Activated naive CD4-positive, alpha-beta T cell treated with anti-CD3 and anti-CD28 coated beads, Interleukin-2, amount 50 U/mL, for 24 hours (primary cell): ENCODE results near the gene TOR1B.
"Not testable (repeated sequence)": the region's sequence is repeated elsewhere in the genome, so short reads cannot be mapped to it uniquely, and the experiment has no call there.

ENCODE experiments used
- H3K27ac Mint-ChIP-seq: one replicate; pipeline ENCODE4 v1.8.0; 2021; ENCODE audit warnings: mild to moderate bottlenecking, mixed read lengths
- H3K27me3 Mint-ChIP-seq: one replicate; pipeline ENCODE4 v1.8.0; 2021; ENCODE audit warnings: mixed read lengths
- H3K36me3 Mint-ChIP-seq: one replicate; pipeline ENCODE4 v1.8.0; 2021; ENCODE audit warnings: mixed read lengths
- H3K4me1 Mint-ChIP-seq: one replicate; pipeline ENCODE4 v1.8.0; 2021; ENCODE audit warnings: mixed read lengths
- H3K4me3 Mint-ChIP-seq: one replicate; pipeline ENCODE4 v1.8.0; 2021; ENCODE audit warnings: mild to moderate bottlenecking, mixed read lengths
- H3K9me3 Mint-ChIP-seq: one replicate; pipeline ENCODE4 v1.8.0; 2021; ENCODE audit warnings: mixed read lengths

The TOR1B gene

DNA sequence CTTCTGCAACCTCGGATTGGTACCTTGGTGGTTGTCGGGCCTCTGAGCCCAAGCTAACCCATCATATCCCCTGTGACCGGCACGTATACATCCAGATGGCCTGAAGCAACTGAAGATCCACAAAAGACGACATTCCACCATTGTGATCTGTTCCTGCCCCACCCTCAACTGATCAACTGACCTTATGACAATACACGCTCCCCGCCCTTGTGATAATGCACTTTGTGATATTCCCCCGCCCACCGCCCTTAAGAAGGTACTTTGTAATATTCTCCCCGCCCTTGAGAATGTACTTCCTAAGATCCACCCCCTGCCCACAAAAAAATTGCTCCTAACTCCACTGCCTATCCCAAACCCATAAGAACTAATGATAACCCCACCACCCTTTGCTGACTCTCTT, 16.5 kb upstream of the TOR1B start:
- peaks cover 10% of the 10 kb centered on the region for H3K4me1 Mint-ChIP-seq

DNA sequence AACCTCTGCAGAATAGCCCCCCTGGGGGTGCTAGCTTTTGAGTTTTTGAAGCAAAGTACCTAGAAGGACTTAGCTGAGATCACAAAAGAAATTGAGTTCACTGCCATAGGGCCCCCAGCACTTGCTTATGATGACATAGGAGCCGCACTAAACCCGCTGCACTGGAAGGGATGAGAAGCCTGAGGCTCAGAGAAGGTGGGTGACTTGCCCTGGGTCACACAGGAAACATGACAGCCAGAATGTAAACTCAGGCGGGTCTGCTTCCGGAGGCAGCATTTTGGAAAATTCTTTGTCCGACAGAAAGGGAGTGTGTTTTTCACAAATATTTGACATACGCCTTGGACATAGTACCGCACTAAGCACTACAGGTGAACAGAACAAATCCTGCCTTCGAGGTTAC, 8.4 kb upstream of the TOR1B start:
- Mint-ChIP-seq H3K27me3 (no peaks in the 10 kb centered on the region), H3K4me1 (peaks cover 5% of the 10 kb centered on the region), H3K4me3 (no peak overlapping the region), H3K27ac (no peak overlapping the region), H3K36me3 (no peaks in the 10 kb centered on the region), H3K9me3 (no peaks in the 10 kb centered on the region)

More for the DNA sequence above, 16.5 kb upstream of the TOR1B start:
- no peak overlapping the region for H3K27ac Mint-ChIP-seq
- H3K27me3 Mint-ChIP-seq = no peaks in the 10 kb centered on the region
- H3K9me3 Mint-ChIP-seq = no peaks in the 10 kb centered on the region
- no peaks in the 10 kb centered on the region for H3K36me3 Mint-ChIP-seq
- H3K4me3 Mint-ChIP-seq = no peak overlapping the region

DNA sequence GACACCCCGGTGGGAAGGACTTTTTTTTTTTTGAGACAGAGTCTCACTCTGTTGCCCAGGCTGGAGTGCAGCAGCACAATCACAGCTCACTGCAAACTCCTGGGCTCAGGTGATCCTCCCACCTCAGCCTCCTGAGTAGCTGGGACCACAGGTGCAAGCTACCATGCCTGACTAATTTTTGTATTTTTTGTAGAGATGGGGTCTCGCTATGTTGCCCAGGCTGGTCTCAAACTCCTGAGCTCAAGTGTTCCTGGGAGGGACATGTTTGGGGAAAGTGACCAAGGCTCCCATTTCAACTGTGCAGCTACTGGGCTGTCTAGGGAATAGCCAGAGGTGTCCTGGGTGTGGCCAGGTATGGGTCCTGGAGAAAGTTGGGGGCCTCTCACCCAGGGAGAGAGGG, 7.0 kb upstream of the TOR1B start:
- H3K27ac Mint-ChIP-seq, H3K36me3 Mint-ChIP-seq, H3K4me3 Mint-ChIP-seq, H3K27me3 Mint-ChIP-seq, H3K4me1 Mint-ChIP-seq, H3K9me3 Mint-ChIP-seq: not testable (repeated sequence)

DNA sequence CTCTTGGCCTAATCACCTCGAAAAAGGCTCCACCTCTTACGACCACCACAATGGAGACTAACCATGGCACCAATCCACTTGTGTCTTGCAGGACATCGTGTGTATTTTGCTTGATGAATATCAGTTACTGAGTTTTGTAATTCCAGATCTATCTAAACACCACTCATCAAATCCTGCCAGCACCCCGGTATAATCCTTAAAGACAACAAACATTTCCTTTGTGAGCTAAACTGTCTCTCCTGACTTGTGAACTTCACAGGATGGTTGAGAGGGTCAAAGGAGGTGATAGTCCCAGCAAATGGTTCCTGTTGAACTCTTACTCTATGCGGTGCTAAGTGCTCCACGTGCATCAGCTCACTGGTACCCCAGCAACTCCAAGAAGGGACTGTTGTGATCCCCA, 4.0 kb upstream of the TOR1B start:
- H3K36me3 Mint-ChIP-seq = no peaks in the 10 kb centered on the region
- no peaks in the 10 kb centered on the region for H3K27me3 Mint-ChIP-seq
- H3K9me3 Mint-ChIP-seq = no peaks in the 10 kb centered on the region
- H3K27ac Mint-ChIP-seq = no peak overlapping the region
- H3K4me3 Mint-ChIP-seq = no peak overlapping the region
- H3K4me1 Mint-ChIP-seq = peaks cover 2% of the 10 kb centered on the region

DNA sequence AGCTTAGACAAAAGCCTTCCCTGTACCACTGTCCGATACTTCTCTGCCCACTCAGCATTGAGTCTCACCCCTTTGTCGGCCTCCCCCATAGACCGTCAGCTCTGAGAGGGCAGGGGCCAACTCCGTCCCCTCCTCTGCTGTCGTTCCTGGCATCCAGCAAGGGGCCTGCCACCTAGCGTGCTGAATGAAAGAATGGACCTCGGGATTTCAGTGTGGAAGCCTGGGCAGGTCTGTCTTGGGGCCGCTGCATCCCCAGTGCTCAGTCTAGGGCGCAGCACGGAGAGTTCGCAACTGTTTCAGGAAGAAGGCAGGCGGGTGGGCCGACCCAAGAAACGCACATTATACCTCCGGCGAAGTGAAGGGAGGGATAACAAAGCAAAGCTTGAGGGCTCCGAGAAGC, 1.5 kb upstream of the TOR1B start:
- peaks cover 9% of the 10 kb centered on the region for H3K36me3 Mint-ChIP-seq
- no peaks in the 10 kb centered on the region for H3K9me3 Mint-ChIP-seq
- no peaks in the 10 kb centered on the region for H3K27me3 Mint-ChIP-seq
- H3K27ac Mint-ChIP-seq = peak overlapping the region; percentile 73
- H3K4me1 Mint-ChIP-seq = peaks cover 19% of the 10 kb centered on the region
- H3K4me3 Mint-ChIP-seq = peak overlapping the region; percentile 68

DNA sequence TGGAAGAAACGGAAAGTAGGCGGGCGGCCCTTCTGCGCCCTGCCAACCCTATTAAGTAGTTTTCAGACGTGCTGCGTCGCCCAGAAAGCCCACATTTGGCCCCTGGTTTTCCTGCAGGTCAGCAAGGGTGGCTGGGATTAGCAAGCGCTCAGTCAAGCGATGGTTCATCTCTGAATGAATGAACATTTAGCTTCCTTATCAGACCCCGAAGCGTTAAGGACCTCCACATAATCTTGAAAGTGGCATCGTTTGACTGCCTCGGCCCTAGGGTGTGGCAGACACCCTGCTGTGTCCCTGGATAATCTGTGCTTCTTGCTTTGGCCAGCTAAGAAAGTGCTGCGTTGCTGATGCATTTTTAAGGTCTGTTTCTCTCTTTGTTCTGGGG, 684 bp downstream of the TOR1B start:
- H3K27ac Mint-ChIP-seq = peak overlapping the region; percentile 47
- no peaks in the 10 kb centered on the region for H3K9me3 Mint-ChIP-seq
- peaks cover 27% of the 10 kb centered on the region for H3K4me1 Mint-ChIP-seq
- peak overlapping the region; percentile 92 for H3K4me3 Mint-ChIP-seq
- H3K27me3 Mint-ChIP-seq = no peaks in the 10 kb centered on the region
- H3K36me3 Mint-ChIP-seq = peaks cover 14% of the 10 kb centered on the region

DNA sequence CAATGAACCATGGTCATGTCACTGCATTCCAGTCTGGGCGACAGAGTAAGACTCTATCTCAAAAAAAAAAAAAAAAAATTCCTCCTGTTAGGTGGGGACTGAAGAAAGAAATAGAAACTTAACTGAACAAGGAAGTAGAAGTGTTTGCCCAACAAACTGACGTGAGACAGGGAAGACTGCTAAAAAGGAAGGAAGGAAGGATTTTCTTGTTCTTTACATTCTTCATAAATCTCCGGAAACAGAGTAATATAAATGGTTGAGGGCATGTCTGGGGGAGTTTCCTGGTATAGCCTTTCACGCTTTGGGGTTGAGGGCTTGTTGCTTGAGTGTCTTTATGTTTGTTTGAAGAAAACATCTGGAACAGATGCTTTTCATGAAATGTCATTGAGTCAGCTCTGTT, 3.1 kb downstream of the TOR1B start:
- no peaks in the 10 kb centered on the region for H3K9me3 Mint-ChIP-seq
- no peaks in the 10 kb centered on the region for H3K27me3 Mint-ChIP-seq
- H3K4me1 Mint-ChIP-seq = peaks cover 27% of the 10 kb centered on the region
- H3K4me3 Mint-ChIP-seq = peak overlapping the region; percentile 57
- peak overlapping the region; percentile 69 for H3K27ac Mint-ChIP-seq
- peaks cover 18% of the 10 kb centered on the region for H3K36me3 Mint-ChIP-seq

DNA sequence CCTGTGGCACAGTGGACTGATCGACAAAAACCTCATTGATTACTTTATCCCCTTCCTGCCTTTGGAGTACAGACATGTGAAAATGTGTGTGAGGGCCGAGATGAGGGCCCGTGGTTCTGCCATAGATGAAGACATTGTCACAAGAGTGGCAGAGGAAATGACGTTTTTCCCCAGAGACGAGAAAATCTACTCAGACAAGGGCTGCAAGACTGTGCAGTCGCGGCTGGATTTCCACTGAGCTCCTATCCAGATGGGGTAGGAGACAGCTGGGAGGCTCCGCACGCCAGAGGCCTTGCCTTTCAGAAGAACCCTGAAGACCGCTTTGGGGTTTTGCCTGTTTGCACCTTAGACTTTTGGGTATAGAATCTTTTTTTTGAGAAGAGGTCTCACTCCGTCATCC, 6.4 kb downstream of the TOR1B start:
- Mint-ChIP-seq H3K4me3 (no peak overlapping the region), H3K36me3 (peaks cover 21% of the 10 kb centered on the region), H3K4me1 (peaks cover 26% of the 10 kb centered on the region), H3K27me3 (no peaks in the 10 kb centered on the region), H3K9me3 (no peaks in the 10 kb centered on the region), H3K27ac (no peak overlapping the region)

DNA sequence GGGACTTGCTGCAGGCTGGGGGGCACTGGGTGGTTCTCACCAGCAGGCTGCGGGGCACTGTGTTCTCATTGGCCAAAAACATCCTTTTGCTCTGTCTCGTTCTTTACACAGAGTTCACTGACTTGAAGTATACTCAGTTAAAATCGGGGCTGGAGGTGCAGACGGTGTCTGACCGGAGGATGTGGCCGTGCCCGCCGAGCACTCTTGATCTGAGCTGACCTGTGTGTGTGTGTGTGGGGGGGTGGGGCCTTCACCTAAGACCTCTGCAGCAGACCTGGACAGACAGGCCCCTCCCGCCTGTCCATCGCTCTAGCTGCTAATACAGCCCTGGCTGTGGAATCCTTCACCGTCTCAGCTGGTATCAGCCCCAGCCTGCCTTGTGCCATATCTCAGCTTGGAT, 7.1 kb downstream of the TOR1B start:
- no peaks in the 10 kb centered on the region for H3K9me3 Mint-ChIP-seq

DNA sequence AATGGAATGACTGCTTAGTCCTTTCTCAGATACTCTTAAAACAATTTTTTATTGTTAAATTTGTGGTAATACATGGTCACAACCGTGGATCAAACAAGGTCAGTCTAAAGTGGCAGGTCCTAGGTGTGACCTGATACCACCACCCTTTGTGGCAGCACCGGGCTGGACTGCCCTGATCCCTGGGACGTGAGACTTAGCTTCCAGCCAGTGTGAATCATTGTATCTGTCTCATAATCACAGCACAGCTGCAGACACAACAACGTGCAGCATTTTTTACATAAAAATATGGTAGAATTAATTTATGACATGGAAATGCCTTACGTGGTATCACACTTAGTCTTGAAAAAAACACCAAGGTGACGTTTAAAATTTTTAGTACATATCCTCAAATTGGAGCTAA, 7.8 kb downstream of the TOR1B start:
- Mint-ChIP-seq H3K9me3 (no peaks in the 10 kb centered on the region), H3K27ac (no peak overlapping the region), H3K4me3 (no peak overlapping the region), H3K36me3 (peaks cover 21% of the 10 kb centered on the region), H3K27me3 (no peaks in the 10 kb centered on the region), H3K4me1 (peaks cover 23% of the 10 kb centered on the region)

More for the DNA sequence above, 7.1 kb downstream of the TOR1B start:
- Mint-ChIP-seq H3K27me3 (no peaks in the 10 kb centered on the region), H3K4me3 (no peak overlapping the region), H3K4me1 (peaks cover 23% of the 10 kb centered on the region), H3K36me3 (peaks cover 21% of the 10 kb centered on the region), H3K27ac (no peak overlapping the region)

DNA sequence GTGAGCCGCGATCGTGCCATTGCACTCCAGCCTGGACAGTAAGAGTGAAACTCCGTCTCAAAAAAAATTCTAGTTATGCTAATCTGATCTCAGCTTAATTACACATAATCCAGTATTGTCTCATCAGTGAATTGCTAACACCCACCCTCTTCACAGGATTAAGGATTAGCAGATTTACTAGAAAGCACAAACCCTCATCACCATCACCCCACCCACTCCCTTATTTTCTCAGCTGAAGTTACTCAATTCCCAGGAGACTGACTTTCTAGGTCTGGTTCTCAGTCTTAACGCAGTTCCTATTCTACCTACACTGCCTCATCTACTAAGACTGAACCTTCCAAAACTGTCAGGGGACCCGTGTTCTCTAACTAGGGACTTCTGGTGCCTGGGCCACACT, 9.0 kb downstream of the TOR1B start:
- Mint-ChIP-seq H3K27me3 (no peaks in the 10 kb centered on the region), H3K27ac (peak overlapping the region; percentile 51), H3K36me3 (peaks cover 15% of the 10 kb centered on the region), H3K4me3 (no peak overlapping the region), H3K9me3 (no peaks in the 10 kb centered on the region), H3K4me1 (peaks cover 18% of the 10 kb centered on the region)

DNA sequence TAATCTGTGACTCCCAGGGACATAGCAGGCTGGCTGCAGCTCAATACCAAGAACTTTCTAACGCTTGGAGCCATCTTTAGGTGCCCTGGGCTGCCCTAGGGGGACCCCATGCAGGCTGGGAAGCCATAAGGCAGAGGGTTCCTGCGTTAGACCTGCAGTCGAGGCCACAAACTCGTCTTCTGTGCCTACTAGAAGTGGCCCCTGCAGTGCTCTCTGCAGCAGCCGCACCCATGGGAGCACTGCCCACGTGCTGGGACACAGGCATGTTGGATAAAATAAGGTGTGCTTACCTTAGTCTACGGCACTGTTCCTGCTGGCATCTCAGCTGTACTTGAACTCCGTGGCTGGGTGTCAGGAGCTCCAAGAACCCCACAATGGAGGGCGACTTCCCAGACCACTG, 9.4 kb downstream of the TOR1B start:
- H3K4me1 Mint-ChIP-seq = peaks cover 14% of the 10 kb centered on the region
- peaks cover 13% of the 10 kb centered on the region for H3K36me3 Mint-ChIP-seq
- H3K27me3 Mint-ChIP-seq = no peaks in the 10 kb centered on the region
- H3K27ac Mint-ChIP-seq = no peak overlapping the region
- no peaks in the 10 kb centered on the region for H3K9me3 Mint-ChIP-seq
- no peak overlapping the region for H3K4me3 Mint-ChIP-seq

DNA sequence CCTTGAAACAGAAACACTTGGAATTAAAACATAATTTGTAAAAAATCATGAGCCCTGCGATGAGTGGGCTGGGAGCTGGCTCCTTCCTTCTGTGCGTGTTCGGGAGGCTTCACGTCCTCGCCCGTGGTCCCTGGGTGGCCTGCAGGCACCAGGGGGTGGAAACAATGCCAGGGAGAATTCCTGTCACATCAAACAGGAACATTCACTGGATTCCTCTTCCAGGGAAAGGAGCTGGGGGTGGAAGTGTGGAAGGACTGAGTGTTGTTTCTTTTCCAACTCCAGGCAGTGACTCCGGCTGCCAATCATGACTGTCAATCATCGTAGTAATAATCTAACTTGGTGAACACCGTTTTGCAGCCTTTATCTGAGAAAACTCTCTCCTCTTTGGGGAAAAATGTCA, 10.7 kb downstream of the TOR1B start:
- Mint-ChIP-seq H3K9me3 (no peaks in the 10 kb centered on the region), H3K27me3 (no peaks in the 10 kb centered on the region), H3K27ac (no peak overlapping the region), H3K36me3 (peaks cover 13% of the 10 kb centered on the region), H3K4me1 (peaks cover 14% of the 10 kb centered on the region), H3K4me3 (no peak overlapping the region)

DNA sequence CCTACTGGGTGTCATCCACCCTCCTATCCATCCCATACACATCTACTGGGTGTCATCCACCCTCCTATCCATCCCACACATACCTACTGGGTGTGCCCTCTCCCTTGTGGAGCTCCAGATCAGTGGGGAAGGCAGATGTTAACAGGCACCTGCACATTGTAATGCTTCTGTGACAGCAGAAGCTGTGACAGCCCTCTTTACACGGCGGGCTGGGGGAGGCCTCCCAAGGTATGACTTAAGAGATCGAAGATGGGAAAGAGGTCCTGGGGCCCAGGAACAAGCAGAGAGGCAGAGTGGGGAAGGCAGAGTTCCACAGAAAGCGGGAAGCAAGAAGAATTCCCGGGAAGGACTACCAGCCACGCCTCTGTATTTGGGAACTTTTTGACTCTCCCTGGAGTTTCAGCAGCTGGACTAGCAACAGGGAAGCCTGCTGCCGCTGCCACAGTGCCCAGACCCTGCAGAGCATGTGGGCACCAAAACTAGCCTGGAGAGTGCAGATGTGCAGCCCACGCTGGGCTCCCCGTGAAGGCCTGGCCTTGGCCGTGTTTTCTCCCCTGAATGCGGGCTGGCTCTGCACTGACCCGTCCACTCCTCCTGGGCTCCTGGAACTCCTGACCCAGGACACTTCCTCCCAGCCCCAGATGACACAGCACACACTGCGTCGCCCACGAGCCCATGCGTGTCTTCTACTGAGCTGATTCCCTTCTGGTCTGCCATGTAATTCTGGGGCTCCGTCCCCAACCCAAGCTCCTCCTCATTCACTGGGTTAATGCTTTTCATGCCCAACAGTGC, 11.6 kb downstream of the TOR1B start:
- Mint-ChIP-seq H3K9me3 (no peaks in the 10 kb centered on the region), H3K4me1 (peaks cover 18% of the 10 kb centered on the region), H3K36me3 (peaks cover 11% of the 10 kb centered on the region), H3K27ac (no peak overlapping the region), H3K4me3 (no peak overlapping the region), H3K27me3 (no peaks in the 10 kb centered on the region)

DNA sequence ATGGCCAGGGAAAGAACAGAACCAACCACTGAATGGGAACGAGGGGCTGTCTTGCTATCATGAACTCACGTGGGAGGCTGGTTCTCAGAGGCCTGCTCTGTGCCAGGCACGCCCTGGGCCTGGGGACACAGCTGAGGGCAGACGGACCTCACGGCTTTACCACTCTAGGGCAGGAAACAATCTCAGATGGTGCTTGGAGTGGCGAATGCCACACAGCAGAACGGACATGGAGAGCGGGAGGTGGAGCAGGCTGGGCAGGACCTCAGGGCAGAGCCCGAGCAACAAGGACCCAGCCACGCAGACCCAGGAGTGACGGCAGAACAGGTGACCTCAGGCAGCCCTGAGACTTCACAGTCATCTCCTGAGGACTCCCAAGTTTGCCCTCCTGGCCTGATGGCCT, 12.3 kb downstream of the TOR1B start:
- no peak overlapping the region for H3K4me3 Mint-ChIP-seq
- H3K27me3 Mint-ChIP-seq = no peaks in the 10 kb centered on the region
- no peaks in the 10 kb centered on the region for H3K9me3 Mint-ChIP-seq
- H3K36me3 Mint-ChIP-seq = peaks cover 11% of the 10 kb centered on the region
- H3K4me1 Mint-ChIP-seq = peaks cover 18% of the 10 kb centered on the region
- no peak overlapping the region for H3K27ac Mint-ChIP-seq

DNA sequence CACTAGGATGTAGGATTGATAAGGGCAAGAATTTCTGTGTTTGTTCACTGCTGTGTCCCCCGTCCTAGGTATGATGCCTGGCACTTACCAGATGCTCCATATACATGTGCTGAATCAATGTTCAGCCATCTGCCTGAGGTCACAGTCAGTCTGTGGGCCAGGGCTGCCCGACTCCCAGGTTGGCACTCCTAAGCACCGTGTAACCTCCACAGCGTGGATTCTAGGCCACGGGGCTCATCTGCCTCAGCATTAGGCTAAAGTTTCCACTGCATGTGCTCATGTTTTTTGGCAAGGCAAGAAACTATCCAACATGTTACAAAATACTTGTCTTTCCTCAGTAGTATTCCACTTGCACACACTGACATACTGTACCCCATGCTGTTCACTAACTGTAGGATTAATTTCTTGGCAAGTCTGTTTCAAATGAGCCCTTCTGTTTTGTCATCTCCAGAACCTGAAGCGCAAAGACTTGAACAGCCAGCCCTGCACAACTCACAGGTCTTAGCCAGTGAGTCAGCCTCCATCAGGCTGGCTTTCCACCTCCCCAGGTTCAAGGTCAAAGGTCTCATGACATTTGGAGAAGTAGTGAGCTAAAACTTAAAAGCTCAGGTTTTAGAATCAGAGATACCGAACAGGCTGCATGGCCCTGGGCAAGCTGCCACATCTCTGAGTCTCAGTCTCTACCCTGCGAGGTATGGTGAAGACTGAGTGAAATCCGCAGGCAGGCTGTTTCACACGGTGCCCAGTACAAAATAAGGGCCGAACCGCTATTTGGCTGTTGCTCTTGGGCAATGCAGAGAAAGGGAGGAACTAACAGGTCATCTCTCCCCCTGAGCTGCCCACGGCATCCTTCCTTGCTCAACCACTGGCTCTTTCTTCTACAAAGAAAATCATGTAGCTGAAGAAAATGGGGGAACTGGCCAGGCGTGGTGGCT, 13.8 kb downstream of the TOR1B start:
- H3K27me3 Mint-ChIP-seq = no peaks in the 10 kb centered on the region
- H3K36me3 Mint-ChIP-seq = peaks cover 11% of the 10 kb centered on the region
- no peaks in the 10 kb centered on the region for H3K9me3 Mint-ChIP-seq
- H3K27ac Mint-ChIP-seq = no peak overlapping the region
- peaks cover 18% of the 10 kb centered on the region for H3K4me1 Mint-ChIP-seq
- no peak overlapping the region for H3K4me3 Mint-ChIP-seq
